HG02642 (cell line): Measurements from ENCODE around the gene CENPF.
A peak's percentile ranks its signal among the peaks of the same experiment; 100 is the strongest.
"Not testable (repeated sequence)": the region's sequence is repeated elsewhere in the genome, so short reads cannot be mapped to it uniquely, and the experiment has no call there.

Experiments
- ATAC-seq: cut with Tn5 transposase; IDR thresholded peaks from one replicate; pipeline ENCODE4 v1.9.1; 2021; ENCODE audit warnings: mild to moderate bottlenecking; ENCODE audit not compliant: unreplicated experiment, poor library complexity

Gene CENPF

DNA sequence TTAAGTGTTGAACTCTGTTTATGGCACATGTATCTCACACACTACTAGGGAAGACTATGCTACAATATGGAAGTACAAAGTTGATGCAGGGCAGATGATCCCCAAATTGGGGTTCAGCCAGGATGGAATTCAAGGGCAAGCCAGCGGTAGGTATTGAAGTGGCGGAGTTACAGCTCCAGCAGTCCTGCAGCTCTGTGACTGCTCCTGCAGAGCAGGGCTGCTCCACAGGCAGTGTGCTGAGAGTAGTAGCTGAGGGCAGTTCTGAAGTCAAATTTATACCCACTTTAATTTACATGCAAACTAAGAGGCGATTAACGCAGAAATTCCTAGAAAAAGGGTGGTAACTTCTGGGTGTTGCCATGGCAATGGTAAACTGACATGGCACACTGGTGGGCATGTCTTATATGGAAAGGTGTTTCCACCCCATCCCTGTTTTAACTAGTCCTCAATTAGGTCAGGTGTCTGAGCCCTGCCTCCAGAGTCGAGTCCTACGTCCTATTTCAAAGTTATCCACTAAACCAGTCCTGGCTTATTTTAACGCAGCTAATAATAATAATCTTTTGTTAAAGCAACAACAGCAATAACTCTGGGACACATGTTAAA lies 20.6 kb upstream of the CENPF start:
- ATAC-seq, result no peak

GRCh38 chr1:214583113-214583512 lies 19.9 kb upstream of the CENPF start:
- ATAC-seq, result no peak

GRCh38 chr1:214583824-214584554 lies 19.0 kb upstream of the CENPF start:
- ATAC-seq, result no peak

DNA sequence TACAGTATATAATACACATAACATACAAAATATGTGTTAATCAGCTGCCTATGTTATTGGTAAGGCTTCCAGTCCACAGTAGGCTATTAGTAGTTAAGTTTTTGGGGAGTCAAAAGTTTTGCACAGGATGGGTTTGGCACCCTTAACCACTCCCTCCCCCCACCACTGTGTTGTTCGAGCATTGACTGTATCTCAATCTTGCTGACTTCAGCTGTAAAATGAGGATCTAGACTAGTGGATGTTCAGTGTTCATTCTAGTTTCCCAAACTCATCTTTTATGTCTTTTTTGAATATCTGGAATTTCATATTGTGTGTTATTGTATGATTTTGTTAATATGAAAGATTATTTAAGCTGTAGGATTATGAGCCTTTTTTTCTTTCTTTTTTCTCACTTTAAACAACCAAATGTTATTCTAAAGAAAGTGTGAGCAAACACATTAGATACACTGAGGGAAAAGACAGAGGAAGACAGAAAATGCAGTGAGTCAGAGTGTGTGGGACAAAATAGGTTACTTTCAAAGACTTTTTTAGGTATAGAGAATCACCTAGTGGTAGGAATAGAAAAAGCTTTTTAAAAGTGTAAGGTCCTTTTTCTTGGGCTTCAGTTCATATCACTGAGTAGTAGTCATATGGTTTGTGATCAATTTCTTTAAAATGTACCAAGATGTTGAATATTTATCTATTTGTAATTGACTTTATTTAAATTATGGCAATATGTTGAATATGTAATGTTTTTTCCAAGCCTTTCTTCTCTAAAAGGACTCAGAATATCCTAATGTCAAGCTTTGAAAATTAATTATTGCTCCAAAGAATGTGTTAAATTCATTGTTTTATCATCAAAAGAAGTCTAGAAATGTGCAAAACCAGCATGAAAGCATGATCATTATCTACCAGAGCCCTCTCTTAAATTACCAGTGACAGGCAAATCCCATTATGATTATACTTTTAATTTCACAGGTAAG lies 17.9 kb upstream of the CENPF start:
- peak; percentile 54 for ATAC-seq

DNA sequence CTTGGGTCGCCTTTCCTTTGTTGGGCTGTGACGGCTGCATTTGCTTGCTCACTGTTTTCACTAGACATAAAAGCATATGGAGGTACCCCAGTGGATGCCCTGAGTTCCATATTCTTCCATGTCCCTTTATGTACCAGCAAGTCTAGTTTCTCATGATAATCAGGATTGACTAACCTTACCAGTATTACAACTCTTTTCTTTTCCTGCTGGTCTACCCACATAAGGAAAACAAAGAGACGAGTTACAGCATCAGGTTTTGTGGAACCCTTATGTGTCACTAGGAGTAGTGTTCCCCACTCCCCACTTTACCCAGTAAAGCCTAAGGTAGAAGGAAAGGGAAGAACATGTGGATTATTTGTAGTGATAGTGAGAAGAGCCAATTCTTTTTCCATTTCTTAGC lies 16.4 kb upstream of the CENPF start:
- no peak for ATAC-seq

GRCh38 chr1:214587165-214587564 lies 15.8 kb upstream of the CENPF start:
- ATAC-seq, result no peak

- ATAC-seq, result no peak
Observed at GRCh38 chr1:214588963-214589597, 13.9 kb upstream of the CENPF start.

DNA sequence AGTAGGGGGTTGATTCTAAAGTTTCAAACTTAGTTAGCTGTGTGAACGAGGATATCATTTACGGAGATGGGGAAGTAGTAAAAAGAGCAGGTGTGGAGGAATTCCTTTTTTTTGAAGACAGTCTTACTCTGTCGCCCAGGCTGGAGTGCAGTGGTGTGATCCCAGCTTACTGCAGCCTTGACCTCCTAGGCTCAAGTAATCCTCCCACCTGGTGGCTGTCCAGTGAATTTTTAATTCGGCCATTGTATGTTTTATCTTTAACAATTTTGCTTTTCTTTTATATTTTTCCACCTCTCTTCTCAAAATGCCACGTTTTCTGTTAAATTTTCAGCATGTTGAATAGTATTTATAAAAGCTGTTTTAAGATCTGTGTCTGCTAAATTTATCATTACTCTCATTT lies 12.3 kb upstream of the CENPF start:
- no peak for ATAC-seq

- ATAC-seq, result not testable (repeated sequence)
Observed at GRCh38 chr1:214591918-214592317, 11.1 kb upstream of the CENPF start.

GRCh38 chr1:214593158-214593557 lies 9.8 kb upstream of the CENPF start:
- no peak for ATAC-seq

DNA sequence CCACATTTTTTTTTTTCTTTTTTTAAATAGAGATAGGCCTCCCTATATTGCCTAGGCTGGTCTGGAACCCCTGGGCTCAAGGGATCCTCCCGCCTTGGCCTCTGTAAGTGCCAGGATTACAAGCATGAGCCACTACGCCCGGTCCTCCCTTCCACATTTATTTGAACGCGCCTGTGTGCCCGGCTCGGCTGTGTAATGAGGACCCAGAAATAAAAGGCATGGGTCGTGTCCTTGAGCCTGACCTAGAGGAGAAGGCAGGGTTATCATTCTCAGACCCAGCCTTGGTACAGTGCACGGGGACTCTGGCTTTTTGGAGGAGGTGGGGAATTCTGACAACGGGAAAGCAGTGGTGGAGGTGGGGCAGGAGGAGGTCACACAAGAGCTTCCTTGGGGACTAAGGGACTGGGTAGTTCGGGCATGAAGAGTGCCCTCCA lies 841 bp downstream of the CENPF start:
- no peak for ATAC-seq

- ATAC-seq, result no peak
Observed at GRCh38 chr1:214604523-214604922, 1.5 kb downstream of the CENPF start.

- ATAC-seq, result not testable (repeated sequence)
Observed at GRCh38 chr1:214605484-214605883, 2.5 kb downstream of the CENPF start.

DNA sequence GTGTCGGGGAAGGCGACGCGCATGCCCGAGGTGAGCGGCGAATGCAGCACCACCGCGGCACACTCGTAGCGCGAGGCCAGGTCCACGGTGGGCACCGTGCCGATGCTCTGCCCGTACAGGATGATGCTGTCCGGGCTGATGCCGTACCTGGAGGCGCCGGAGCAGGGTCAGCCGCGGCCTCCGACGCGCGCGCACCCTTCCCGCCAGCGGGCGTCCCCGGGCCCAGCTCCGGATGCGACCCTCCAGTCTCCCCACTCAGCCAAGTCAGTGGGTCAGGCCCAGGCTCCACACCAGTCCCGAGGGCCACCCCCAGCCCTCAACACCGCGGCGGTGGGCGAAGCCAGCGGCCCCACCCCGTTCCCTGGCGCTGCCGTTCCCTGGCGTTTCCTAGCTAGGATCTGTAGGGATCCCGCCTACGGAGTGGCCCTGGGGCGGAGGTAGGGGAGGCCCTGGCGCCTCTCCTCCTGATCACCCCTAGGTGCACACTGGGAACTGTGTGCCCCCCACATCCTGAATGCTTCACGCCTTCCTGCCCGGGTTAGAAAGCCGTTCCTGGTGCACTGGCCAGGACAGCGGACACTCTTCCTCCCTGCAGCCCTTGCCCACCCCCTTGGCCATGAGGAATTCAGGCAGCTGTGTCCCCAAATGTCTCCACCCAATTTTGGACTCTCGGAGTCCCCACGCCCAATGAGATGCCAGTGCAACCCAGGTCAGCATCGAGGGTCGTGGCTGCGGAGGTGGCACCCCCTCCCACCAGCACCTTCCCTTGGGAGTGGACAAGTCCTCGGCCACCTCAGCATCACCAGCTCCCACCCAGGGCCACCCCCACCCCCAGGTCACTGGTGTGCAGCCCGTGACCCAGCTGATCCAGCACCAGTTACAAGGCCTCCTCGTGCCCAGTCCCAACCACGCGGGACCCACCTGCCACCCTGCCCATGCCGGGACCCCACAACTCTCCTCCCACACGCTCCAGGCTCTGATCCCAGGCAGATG lies 3.2 kb downstream of the CENPF start:
- not testable (repeated sequence) for ATAC-seq

DNA sequence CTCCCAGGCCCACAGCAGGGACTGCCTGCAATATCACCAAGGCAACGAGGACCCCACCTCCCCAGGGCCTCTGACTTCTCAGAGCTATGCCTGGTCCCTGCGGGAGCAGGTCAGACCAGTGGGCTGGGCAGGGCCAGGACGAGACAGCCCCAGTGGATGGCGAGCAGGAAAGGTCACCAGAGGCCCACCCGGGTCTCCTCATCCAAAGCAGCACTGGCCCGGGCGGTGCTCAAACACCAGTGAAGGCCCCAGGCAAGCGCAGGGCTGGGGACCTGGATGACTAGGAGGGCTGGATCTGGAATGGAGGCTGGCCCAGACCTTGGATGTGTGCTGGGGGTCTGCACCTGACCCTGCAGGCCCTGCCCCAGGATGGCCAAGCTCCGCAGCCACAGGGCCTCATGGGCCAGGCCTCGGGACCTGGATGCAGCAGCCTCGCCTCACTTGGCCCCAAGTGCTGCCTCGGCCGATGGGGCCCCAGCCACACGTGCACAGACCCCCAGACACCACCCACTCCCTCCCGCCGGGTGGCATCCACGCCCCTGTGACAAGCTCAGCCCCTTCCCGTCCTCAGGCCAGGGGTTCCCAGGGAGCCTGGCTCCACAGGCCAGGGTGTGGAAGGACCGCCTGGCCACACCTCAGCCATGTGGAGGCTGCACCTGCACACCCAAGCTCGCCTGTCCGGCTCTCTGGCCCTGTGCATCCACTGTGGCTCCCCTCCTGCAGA lies 4.7 kb downstream of the CENPF start:
- ATAC-seq, result not testable (repeated sequence)

GRCh38 chr1:214608216-214608783 lies 5.3 kb downstream of the CENPF start:
- not testable (repeated sequence) for ATAC-seq

DNA sequence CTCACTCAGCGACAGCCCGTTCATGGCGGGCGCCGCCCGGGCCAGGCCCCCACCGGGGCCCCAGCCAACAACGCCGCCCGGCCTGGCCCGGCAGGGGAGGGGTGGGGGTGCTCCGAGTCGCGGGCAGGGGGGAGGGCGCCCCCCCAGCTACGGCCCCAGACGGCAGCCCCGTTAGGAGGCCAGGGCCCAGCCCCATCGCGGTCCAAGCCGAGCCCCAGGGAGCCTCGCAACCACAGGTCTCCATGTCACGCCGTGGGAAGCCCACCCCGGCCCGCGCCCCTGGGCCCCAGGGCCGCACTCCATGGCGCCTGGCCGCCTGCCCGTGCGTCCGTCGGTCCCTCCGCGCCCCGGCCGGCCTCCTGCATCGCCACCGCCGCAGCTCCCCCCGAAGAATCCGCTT lies 5.8 kb downstream of the CENPF start:
- ATAC-seq, result not testable (repeated sequence)

DNA sequence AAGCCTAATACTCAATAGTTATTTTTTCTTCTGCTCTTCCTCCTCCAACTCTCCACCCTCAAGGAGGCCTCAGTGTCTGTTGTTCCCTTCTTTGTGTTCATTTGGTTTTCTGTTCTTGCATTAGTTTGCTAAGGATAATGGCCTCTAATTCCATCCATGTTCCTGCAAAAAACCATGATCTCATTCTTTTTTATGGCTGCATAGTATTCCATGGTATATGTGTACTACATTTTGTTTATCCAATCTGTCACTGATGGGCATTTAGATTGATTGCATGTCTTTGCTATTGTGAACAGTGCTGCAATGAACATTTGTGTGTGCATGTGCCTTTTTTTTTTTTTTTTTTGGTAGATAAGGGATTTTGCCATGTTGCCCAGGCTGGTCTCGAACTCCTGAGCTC lies 6.7 kb downstream of the CENPF start:
- no peak for ATAC-seq
